UCSD-AML1 (cell line): ENCODE measurements around the gene RAPGEFL1.
"Not testable (repeated sequence)": the region's sequence is repeated elsewhere in the genome, so short reads cannot be mapped to it uniquely, and the experiment has no call there.

Experiments
- DNase-seq: peaks from one replicate; lab custom pipeline; 2025; ENCODE audit not compliant: unreplicated experiment; lab: John Stamatoyannopoulos, UW

Gene RAPGEFL1

DNA sequence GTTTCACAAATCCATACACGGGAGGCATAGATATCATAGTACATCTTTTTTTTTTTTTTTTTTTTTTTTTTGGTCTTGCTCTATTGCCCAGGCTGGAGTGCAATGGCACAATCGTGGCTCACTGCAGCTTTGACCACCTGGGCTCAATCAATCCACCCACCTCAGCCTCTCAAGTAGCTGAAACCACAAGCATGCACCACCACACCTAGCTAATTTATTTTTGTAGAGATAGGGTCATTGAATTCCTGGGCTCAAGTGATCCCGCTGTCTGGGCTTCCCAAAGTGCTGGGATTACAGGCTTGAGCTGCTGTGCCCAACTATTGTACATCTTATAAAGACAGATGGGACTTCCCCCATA is 3.5 kb upstream of the RAPGEFL1 start:
- DNase-seq = no peak

DNA sequence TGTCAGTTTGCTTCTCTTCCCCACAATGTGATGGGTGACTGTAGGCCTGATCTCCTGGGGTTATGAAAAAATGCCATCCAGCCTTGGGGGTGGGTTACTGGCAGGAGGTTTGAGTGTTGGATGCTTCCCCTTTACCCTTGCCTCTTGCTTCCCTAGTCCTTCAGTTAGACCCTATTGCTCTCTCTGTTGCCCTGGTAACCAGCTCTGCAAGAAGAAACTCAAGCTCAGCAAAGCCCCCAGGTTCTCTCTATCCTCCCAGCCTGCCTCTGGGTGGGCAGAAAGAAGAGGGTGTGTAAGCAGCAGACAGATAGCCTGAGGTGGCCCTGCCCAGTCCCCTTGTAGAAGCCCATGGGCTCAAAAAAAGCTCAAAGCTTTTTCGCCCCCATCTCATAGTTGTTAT is 2.8 kb upstream of the RAPGEFL1 start:
- no peak for DNase-seq

DNA sequence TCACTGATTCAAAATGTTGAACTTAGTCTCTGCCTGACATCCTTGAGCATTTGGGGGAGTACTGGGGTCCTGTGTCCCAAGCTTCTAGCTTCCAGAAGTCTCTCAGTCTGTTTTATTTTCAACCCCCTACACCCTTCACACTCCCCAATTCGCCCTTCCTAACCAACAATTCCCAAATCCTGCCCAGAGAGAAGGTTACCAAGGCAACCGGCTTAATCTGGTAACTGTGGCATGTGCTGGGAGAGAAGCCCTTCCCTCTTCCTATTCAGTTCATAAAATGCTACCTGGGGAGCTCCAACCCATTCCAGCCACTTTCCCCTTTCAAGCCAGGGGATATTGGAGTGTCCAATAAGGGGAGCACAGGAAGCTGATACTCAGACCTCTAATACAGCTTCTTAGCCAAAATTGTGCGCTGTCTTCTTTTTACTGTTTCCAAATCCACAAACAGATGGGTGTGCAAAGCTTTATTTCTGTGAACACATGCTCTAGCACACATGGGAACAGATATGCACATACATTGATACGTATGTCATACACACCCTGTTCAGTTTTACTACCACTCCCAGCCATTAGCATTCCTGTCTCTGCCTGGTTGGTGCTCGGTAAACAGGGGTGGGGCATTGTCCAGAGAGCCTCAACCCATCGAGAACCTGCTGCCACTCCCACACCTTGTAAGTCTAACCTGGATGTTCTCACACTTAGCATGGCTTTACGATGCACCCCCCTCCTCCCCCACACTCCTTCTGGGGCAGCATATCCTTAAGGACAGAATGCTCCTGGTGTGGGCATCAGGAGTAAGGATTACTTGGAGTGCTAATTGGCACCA is 1.1 kb upstream of the RAPGEFL1 start:
- no peak for DNase-seq

DNA sequence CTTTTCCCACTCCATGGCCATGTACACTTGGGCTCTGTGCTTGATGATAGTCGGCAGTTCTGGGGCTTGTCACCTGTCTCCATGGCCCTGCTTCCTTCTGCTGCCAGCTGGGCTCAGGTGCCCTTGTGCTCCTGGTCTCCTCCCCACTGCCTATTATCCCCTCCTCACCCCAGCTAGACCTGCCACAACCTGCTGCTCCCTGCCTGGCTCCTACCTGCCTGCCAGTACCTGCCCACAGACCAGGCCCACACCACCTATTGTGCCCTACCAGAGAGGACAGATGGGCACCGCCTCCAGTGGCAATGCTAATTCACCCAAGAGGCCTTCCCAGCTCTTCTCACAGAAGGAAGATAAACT is 538 bp upstream of the RAPGEFL1 start:
- no peak for DNase-seq

DNA sequence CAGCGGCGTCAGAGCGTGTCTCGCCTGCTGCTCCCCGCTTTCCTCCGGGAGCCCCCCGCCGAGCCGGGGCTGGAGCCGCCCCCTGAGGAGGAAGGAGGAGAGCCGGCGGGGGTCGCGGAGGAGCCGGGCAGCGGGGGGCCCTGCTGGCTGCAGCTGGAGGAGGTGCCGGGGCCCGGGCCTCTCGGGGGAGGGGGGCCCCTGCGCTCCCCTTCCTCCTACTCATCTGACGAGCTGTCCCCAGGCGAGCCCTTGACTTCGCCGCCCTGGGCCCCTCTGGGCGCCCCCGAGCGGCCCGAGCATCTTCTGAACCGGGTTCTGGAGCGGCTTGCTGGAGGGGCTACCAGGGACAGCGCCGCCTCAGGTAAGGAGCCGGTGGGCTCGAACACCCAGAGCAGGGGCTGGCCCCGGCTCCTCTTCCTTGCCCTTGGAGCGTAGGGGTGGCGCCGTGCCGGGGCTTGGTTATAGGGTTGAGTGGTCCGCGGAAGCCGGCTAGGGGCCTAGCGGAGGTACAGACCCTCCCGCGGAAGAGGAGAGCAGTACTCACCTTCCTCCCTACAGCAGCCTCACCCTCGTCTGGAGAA is 841 bp downstream of the RAPGEFL1 start:
- no peak for DNase-seq

DNA sequence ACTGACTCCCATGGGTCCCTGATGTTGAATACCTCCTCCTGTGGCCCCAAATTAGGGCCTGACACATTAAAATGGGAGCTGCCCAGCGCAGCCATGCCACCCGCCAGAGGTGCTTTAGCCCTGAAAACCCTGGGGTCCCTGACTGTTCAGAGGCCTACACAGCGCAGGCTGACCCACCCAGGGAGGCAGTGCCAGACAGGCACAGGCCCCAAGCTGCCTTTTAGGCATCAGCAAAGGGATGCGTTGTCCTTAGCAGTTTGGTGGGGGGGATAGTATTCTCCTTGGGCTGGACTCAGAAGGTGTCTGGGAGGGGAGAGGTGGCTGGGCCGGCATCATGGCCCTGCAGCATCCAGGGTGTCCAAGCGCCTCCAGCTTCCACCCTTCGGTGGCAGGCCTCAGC is 1.4 kb downstream of the RAPGEFL1 start:
- DNase-seq = no peak

DNA sequence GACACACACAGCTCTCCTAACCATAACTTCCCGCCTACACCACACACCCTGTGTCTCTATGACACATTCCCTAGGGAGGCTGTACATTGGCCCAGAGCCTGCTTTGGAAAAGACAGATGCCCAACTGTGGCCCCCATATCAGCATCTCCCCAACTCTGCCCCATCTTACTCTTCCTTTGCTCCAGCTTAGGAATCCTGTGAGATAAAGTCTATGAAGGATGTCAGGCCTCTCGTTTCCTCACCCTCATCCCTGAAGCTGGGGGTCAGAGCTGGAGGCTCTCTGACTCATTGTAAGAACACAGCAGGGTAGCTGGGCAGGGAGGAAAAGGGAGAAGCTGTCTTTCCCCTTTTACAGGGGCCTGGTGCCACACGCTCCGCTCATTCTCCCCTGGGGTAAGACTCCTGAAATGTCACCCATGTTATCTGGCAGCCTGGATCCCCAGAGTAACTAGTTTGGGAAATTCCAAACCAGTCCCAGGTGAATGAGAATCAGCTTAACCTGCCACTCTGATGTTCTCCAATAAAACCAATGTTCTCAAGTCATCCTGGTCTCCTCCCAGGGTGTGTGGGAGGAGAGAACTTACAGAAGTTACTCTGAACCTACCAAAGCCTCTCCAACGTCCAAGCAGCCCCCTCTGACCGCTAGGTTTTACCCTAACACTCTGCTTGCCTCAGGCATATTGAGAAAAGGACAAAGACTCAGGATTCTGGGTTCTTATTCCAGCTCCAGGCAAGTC is 2.8 kb downstream of the RAPGEFL1 start:
- no peak for DNase-seq

DNA sequence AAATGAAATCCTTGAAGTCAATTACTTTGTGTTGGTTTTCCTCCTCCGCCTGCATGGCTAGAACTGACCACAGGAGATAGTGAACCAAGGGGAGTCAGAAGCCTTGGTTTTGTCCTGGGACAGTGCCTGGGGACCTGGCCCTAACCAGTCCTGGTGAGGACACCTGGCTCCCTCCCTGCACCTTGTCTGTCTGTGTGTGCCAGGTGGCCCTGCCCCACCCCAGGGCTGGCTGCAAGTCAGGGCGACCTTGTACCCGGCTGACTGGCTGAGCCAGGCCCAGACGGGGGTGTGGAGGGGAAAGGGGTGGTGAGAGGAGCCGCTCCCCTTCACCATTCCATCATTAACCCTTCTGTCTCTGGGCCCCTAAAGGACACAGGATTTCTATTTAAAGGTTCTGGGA is 3.4 kb downstream of the RAPGEFL1 start:
- DNase-seq = no peak

DNA sequence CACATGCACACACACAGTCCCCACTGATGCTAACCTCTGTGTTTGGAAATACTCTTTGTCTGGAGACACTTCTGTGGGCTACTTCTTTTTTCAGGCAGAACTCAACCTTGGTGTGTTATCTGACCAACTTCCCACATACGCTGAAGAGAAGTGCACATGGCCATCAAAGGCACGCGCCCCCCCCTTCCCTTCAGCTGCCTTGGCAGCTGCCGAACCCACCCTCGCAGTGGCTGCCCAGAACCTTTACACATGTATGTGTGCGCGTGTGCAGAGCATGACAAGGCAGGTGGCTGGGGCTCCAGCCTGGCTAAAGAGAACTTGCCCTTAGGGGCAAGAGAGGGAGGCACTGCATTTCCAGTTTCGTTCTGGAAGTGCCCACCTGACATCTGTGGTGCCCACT is 3.9 kb downstream of the RAPGEFL1 start:
- DNase-seq = no peak

DNA sequence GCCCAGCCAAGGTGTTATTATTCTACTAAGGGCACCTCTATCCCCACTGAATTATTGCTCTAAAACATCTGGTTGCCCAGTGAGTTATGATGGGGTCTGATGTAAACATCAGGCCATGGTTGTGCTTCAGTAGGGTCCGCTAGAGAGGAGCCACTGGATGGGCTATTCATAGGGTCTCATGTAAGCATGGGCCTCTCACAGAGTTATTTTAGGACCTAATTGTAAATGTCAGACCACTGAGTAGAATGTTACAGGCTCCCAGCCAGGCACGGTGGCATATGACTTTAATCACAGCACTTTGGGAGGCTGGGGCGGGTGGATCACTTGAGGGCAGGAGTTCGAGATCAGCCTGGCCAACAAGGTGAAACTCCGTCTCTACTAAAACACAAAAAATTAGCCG is 5.3 kb downstream of the RAPGEFL1 start:
- DNase-seq = no peak

DNA sequence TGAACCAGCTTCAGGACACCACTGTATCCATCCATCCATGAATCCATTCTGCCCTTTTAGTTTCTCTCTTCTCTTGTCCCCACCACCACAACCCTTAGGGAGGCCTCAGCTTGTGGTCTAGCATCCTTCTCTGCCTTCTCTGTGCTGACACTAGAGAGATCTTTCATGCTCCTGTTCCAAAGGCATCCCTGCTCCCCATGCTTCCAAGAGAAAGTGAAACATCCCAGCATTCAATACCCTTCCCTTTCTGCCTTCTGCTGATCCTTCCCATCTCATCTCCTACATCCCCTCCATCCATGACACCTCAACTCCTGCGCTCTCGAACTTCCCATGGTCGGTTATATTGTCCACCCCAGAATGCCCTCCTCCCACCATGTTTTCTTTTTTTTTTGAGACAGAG is 10.0 kb downstream of the RAPGEFL1 start:
- DNase-seq = no peak

DNA sequence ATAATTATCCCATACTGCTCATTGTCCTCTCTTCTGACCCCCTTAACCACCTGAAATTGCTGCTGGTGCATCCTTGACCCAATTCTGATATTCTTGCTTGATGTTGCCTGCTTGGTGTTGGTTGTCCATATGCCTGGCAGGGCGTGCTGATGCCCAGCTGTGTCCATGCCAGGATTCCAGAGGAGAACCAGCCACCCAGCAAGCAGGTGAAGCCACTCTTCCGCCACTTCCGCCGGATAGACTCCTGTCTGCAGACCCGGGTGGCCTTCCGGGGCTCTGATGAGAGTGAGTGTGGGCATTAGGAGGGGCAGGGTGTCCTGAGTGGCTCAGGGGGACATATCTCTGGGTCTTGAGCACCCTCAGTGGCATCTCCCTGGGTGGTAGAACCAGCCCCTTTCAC is 11.4 kb downstream of the RAPGEFL1 start:
- no peak for DNase-seq

DNA sequence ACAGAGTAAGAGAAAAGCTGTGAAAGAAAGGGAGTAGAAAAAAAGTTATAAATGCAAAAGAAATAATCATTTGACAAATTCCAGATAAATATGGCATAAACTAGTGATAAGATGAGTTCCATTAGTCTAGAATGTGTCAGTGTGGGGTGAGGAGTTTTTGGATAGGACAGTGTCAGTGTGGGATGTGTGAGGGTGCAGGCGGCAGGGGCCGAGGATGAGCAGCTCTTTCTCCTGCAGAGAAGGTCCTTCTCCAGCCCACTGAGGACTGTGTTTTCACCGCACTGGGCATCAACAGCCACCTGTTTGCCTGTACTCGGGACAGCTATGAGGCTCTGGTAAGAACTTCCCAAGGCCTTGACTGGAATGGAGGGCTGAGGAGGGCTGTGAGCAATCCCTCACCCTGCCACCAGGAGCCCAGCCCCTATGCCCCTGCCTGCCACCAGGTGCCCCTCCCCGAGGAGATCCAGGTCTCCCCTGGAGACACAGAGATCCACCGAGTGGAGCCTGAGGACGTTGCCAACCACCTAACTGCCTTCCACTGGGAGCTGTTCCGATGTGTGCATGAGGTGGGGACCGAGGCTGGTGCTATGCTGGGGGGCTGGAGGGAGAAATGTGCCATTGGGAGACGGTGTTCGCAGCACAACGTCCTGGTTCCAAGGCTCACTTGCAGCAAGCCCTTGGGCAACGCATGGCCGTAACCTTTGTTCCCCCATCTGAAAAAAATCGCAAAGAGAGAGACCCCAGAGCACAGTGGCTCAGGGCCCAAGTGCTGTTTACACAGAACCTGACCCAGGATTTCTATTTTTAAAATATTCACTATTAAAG is 13.1 kb downstream of the RAPGEFL1 start:
- no peak for DNase-seq

DNA sequence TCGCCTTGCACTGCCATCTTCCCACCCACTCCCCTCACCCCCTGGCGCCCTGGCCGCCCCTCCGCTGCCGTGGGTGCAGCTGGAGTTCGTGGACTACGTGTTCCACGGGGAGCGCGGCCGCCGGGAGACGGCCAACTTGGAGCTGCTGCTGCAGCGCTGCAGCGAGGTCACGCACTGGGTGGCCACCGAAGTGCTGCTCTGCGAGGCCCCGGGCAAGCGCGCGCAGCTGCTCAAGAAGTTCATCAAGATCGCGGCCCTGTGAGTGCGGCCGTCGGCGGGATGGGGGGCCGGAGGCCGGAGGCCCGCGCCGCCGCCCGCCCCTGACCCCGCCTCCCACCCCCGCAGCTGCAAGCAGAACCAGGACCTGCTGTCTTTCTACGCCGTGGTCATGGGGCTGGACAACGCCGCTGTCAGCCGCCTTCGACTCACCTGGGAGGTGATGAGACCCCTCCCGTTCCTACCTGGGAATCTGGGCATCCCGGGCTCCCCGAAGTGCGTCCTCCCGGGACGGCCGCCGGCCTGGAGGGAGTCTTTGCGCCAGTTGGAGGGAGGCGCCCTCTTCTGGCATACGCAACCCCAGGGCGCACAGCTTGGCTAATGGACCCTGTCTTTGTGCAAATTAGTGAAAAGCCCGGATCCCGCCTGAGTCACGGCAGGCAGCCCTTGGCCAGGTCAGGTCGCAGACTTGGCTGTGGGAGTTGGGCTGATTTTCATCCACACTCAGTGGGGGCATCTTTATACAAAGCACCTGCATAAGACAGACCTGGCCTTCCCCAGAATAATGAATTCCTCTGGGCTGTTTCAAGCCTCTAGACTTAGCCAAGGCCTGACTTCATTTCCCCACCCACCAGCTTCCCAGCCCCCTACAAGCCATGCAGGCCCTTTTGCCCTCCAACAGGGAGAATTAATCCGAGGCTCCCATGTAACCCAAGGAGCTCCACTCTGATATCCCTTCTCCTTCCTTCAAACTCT is 14.3 kb downstream of the RAPGEFL1 start:
- DNase-seq = no peak

DNA sequence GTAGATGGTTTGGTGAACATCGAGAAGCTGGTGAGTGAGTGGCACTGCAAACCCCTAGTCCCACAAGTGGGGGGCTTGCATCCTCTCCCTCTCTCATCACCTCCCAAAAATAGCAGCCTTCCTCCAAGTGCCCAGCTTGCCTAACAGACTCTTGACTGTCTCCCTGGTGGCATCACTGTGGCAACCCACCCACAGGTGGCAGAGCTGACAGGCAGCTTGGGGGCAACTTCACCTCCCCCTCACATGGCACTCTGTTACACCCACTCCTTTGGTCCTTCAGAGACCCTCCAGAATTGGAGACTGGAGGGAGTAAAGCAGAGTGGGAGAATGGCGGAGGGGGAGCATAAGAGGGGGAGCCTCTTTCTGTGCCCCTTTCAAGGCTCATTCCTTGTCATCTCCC is 15.7 kb downstream of the RAPGEFL1 start:
- DNase-seq = no peak

DNA sequence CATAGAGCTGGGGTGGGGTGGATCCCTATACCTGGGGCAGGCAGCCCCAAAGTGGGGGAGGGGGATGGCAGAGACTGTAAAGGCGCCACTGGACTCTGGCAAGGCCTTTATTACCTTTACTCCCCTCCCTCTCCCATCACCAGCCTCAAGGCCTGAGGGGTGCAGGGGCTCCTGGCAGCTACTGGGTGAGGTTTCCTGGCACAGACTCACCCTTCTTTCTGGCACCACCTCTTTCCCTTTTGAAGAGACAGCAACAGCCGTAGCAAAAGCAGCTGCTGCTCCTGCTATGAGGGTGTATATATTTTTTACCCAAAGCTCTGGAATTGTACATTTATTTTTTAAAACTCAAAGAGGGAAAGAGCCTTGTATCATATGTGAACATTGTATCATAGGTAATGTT is 17.6 kb downstream of the RAPGEFL1 start:
- DNase-seq = no peak

DNA sequence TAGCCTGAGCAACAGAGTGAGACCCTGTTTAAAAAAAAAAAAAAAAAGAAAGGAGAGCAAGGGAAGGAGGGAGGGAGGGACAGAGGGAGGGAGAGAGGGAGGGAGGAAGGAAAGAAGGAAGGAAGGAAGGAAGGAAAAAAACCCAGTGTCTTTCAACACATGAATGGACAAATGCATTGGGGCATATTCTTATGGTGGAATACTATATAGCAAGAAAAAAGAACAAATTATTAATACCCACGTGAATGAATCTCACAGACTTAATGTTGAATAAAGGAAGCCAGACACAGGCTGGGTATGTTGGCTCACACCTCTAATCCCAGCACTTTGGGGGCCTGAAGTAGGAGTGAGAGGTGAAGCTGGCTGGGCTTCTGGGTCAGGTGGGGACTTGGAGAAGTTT is 20.3 kb downstream of the RAPGEFL1 start:
- DNase-seq = no peak

DNA sequence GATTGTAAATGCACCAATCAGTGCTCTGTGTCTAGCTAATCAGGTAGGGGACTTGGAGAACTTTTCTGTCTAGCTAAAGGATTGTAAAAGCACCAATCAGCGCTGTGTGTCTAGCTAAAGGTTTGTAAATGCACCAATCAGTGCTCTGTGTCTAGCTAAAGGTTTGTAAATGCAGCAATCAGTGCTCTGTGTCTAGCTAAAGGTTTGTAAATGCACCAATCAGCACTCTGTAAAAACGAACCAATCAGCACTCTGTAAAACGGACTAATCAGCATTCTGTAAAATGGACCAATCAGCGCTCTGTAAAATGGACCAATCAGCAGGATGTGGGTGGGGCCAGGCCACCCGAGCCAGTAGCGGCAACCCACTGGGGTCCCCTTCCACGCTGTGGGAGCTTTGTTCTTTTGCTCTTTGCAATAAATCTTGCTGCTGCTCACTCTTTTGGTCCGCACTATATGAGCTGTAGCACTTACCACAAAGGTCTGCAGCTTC is 20.7 kb downstream of the RAPGEFL1 start:
- not testable (repeated sequence) for DNase-seq

DNA sequence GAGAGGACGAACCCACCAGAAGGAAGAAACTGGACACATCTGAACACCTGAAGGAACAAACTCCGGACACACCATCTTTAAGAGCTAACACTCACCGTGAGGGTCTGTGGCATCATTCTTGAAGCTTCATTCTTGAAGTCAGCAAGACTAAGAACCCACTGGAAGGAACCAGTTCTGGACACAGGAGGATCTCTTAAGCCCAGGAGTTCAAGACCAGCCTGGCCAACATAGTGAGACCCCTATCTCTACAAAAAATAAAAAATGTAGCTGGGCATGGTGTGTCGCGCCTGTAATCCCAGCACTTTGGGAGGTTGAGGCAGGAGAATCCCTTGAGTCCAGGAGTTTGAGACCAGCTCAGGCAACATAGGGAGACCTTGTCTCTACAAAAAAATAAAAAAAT is 21.3 kb downstream of the RAPGEFL1 start:
- DNase-seq = no peak

DNA sequence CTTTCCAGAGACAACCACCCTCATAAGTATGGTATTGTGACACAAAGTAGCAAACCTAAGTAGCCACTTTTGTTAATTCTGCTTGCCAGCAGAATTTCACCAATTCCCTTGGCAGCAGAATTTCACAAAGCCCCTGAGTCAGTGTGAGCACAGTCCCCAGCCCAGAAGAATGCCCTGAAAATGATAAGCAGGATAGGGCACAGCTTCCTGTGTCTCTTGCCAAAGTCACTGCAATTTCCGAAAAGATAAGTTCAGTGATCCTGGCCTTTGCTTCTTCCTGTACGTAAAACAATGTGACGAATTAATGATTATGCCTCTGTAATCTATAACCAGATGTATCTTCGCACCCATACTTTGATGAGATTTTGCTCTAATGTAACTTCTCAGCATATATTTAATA is 25.9 kb downstream of the RAPGEFL1 start:
- DNase-seq = no peak
